ENCODE results near the gene COL4A1. TPM values are rescaled to one million over a fixed set of nuclear protein-coding genes. Genes with fewer than 3 reads are reported as not detected.

The COL4A1 gene
- total and polyA plus RNA-seq, 2 of the 13 experiments (the other 11 are each of a cell fraction or from before 2014, with no cell fraction given) = not detected

DNA sequence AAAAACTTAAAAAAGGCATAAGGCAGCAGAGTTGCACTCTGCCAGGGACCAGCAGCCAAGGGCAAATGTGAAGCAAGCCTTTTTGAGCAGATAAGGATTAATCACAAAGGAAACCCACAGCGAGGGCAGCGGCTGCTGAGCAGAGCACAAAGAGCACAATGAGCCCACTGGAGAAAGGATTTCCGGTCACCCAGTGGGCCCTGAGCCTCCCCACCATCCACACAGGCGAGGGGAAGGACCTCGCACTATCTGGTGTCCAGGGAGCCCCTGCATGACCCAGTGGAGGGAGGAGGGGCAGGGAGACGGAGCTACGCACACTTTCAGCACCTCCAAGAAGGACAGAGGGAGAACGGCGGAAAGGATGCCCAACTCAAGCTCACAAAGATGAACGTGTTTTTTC is 40.0 kb downstream of the COL4A1 start:
- CTCF ChIA-PET (ENCODE audit: low intra/inter-chr PET ratio, low total read pairs) = no interaction called here
- in situ Hi-C loops (cut with HindIII; ENCODE audit: extremely low pct_ligation_motif_present, low pct_unique_long_range_greater_than_20kb) = no loop called here
- POLR2A ChIA-PET = no interaction called here

More for the DNA sequence above, 40.0 kb downstream of the COL4A1 start:
- ATAC-seq (no peak), DNase-seq (ENCODE audit: low spot score) (no peak), FAIRE-seq (no peak)
- intact Hi-C loops (cut with micrococcal nuclease; ENCODE audit: unreplicated experiment) = no loop called here
- Histone ChIP-seq H3K4me2 (ENCODE audit: low read depth, low read length) (no peak overlapping the region), H3K9ac (ENCODE audit: insufficient read depth, low read depth, low read length) (no peak overlapping the region), H3K4me3 (replicated peaks in 1 of 3; ENCODE audit: insufficient read depth in 1 of 3, low read depth in 2 of 3, low read length in 3 of 3) (no peak overlapping the region), H2AFZ (ENCODE audit: low read length) (no peak overlapping the region), H3K27me3 (ENCODE audit: control insufficient read depth in 1 of 2, insufficient read depth in 2 of 2, low read length in 2 of 2) (peaks cover 2 to 31% of the 10 kb centered on the region in 2 experiments; a peak in 2 of 5 replicates), H3K36me3 (replicated peaks in 1 of 2; ENCODE audit: control insufficient read depth in 1 of 2, insufficient read depth in 2 of 2, low read length in 2 of 2) (no peaks in the 10 kb centered on the region), H3K9me3 (ENCODE audit: low read length) (no peaks in the 10 kb centered on the region), H3K4me1 (ENCODE audit: insufficient read depth, low read length) (peaks cover 11% of the 10 kb centered on the region), H3K79me2 (ENCODE audit: insufficient read depth, low read length) (no peaks in the 10 kb centered on the region), H3K27ac (ENCODE audit: extremely low read length, insufficient read depth, low read length) (no peak overlapping the region), H4K20me1 (ENCODE audit: insufficient read depth, low read length) (no peaks in the 10 kb centered on the region)
- WGBS (ENCODE audit: low lambda C conversion rate) = 11% methylated on average over 8 of the region's 10 CpGs
- no TSS peak for BruUV-seq (replicated peaks)
- TF ChIP-seq MIXL1 (CRISPR knock-in tag; IDR thresholded peaks at IDR 0.05) (no peak), SMARCC2 (IDR thresholded peaks at IDR 0.05) (no peak), ZZZ3 (CRISPR knock-in tag; IDR thresholded peaks at IDR 0.05; ENCODE audit: borderline replicate concordance) (no peak), MIER2 (CRISPR knock-in tag; IDR thresholded peaks at IDR 0.05) (0 out of 2 replicates have a peak, but pooled peaks have one; percentile 64), ZNF326 (CRISPR knock-in tag; IDR thresholded peaks at IDR 0.05; ENCODE audit: borderline replicate concordance) (no peak), ZNF335 (CRISPR knock-in tag; IDR thresholded peaks at IDR 0.05) (no peak), ZNF256 (CRISPR knock-in tag; conservative IDR thresholded peaks at IDR 0.05) (no peak), TEAD2 (CRISPR knock-in tag; IDR thresholded peaks at IDR 0.05) (no peak), JUND (CRISPR knock-in tag; IDR thresholded peaks at IDR 0.05) (no peak), POLR2AphosphoS2 (IDR thresholded peaks at IDR 0.05; ENCODE audit: low read depth, low read length) (no peak), HMGA1 (CRISPR knock-in tag; conservative IDR thresholded peaks at IDR 0.05) (no peak), MLLT10 (CRISPR knock-in tag; IDR thresholded peaks at IDR 0.05) (no peak), PHF5A (CRISPR knock-in tag; IDR thresholded peaks at IDR 0.05; ENCODE audit: low read depth, unreplicated experiment) (no peak), ZNF557 (CRISPR knock-in tag; IDR thresholded peaks at IDR 0.05) (no peak), ZBTB3 (CRISPR knock-in tag; IDR thresholded peaks at IDR 0.05; ENCODE audit: borderline replicate concordance, low read depth) (no peak), ZSCAN20 (CRISPR knock-in tag; IDR thresholded peaks at IDR 0.05; ENCODE audit: borderline replicate concordance) (no peak)
- TF ChIP-seq, protein P1, sequence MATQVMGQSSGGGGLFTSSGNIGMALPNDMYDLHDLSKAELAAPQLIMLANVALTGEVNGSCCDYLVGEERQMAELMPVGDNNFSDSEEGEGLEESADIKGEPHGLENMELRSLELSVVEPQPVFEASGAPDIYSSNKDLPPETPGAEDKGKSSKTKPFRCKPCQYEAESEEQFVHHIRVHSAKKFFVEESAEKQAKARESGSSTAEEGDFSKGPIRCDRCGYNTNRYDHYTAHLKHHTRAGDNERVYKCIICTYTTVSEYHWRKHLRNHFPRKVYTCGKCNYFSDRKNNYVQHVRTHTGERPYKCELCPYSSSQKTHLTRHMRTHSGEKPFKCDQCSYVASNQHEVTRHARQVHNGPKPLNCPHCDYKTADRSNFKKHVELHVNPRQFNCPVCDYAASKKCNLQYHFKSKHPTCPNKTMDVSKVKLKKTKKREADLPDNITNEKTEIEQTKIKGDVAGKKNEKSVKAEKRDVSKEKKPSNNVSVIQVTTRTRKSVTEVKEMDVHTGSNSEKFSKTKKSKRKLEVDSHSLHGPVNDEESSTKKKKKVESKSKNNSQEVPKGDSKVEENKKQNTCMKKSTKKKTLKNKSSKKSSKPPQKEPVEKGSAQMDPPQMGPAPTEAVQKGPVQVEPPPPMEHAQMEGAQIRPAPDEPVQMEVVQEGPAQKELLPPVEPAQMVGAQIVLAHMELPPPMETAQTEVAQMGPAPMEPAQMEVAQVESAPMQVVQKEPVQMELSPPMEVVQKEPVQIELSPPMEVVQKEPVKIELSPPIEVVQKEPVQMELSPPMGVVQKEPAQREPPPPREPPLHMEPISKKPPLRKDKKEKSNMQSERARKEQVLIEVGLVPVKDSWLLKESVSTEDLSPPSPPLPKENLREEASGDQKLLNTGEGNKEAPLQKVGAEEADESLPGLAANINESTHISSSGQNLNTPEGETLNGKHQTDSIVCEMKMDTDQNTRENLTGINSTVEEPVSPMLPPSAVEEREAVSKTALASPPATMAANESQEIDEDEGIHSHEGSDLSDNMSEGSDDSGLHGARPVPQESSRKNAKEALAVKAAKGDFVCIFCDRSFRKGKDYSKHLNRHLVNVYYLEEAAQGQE (IDR thresholded peaks at IDR 0.05; ENCODE audit: borderline replicate concordance in 1 of 2, low read depth in 1 of 2, low read length in 2 of 2) = peak in 1 of 2 experiments; percentile 24; a peak in 1 of 4 replicates
- TF ChIP-seq, protein P2, sequence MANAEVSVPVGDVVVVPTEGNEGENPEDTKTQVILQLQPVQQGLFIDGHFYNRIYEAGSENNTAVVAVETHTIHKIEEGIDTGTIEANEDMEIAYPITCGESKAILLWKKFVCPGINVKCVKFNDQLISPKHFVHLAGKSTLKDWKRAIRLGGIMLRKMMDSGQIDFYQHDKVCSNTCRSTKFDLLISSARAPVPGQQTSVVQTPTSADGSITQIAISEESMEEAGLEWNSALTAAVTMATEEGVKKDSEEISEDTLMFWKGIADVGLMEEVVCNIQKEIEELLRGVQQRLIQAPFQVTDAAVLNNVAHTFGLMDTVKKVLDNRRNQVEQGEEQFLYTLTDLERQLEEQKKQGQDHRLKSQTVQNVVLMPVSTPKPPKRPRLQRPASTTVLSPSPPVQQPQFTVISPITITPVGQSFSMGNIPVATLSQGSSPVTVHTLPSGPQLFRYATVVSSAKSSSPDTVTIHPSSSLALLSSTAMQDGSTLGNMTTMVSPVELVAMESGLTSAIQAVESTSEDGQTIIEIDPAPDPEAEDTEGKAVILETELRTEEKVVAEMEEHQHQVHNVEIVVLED (CRISPR knock-in tag; IDR thresholded peaks at IDR 0.05; ENCODE audit: borderline replicate concordance) = no peak
